ENCODE results near the gene BCAP29.

BCAP29 gene

DNA sequence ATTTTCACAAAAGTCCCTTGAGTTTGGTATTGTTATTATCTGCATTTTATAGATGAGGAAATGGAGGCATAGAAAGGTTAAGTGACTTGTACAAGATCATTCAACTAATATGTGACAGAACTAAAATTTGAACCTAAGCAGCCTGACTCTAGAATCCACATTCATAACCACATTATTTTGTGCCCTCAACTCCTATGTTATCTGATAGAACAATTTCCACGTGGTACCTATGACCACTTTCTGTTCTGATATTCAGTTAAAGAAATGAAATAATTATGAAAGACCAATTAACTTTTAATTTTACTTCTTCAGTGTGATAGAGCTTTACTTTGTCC, 17.5 kb downstream of the BCAP29 start:
- no peak overlapping the region for H3K4me3 Mint-ChIP-seq

DNA sequence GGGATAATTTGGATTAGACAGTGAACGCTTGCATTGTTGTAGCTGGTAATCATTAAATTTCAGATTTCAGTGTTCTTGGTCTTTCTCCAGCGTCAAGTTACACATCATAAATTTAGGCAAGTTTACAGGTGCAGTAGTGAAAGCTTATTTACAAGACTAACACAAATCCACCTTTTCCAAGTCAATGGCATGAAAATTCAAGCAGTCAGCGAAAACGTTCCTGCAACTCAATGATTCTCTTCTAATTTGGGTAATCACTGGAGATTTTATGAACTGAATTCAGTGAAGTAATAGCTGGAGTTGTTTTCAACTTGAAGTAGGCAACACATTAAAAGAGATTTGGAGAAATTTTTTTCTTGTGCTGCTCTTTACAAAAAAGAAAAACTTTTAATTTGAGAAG, 17.9 kb downstream of the BCAP29 start:
- Mint-ChIP-seq H3K4me3 (no peak overlapping the region), H3K4me1 (no peaks in the 10 kb centered on the region), H3K9me3 (no peaks in the 10 kb centered on the region), H3K27ac (no peak overlapping the region), H3K36me3 (peaks cover 72% of the 10 kb centered on the region)
- ATAC-seq (no peak), DNase-seq (ENCODE audit: low spot score in 2 of 2) (no peak)

More for the DNA sequence above, 17.5 kb downstream of the BCAP29 start:
- peaks cover 68% of the 10 kb centered on the region for H3K36me3 Mint-ChIP-seq
- H3K9me3 Mint-ChIP-seq = no peaks in the 10 kb centered on the region
- DNase-seq (ENCODE audit: low spot score in 2 of 2) (no peak), ATAC-seq (no peak)
- no peaks in the 10 kb centered on the region for H3K4me1 Mint-ChIP-seq
- no peak overlapping the region for H3K27ac Mint-ChIP-seq

DNA sequence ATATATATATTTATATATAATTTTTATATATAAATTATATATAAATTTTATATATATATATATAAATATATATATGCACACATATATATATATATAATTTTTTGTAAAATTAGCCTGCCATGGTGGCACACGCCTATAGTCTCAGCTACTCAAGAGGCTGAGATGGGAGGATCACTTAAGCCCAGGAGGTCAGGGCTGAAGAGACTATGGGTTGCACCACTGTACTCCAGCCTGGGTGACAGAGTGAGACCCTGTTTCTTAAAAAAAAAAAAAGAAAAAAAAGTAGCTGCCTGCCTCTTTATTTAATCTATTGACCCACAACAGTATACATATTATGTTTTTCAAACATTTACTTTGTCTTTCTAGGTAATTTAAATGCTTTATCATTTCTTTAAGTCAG, 19.2 kb downstream of the BCAP29 start:
- peaks cover 76% of the 10 kb centered on the region for H3K36me3 Mint-ChIP-seq
- DNase-seq (ENCODE audit: low spot score in 2 of 2) (no peak), ATAC-seq (no peak)
- H3K4me3 Mint-ChIP-seq = no peak overlapping the region
- H3K9me3 Mint-ChIP-seq = no peaks in the 10 kb centered on the region
- no peaks in the 10 kb centered on the region for H3K4me1 Mint-ChIP-seq
- H3K27ac Mint-ChIP-seq = no peak overlapping the region

DNA sequence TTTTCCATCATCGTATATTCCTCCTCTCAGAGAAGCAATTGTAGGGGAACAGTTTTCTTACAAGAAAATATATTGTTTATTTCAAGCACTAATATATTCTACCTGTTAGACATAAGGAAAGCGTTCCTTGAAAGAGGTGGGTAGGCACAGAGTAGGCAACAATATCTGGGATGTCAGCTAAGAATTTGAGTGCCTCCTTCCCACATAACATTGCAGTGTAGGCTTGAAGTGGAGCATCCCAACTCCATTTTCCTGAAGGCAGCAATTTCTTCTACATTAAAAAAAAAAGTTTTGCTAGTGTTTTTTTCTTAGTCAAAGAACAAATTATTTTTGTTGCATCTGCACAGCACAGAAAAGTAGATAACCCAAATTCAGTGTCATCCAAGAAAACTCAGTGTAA, 20.8 kb downstream of the BCAP29 start:
- Mint-ChIP-seq H3K9me3 (no peaks in the 10 kb centered on the region), H3K4me3 (no peak overlapping the region), H3K27ac (no peak overlapping the region), H3K36me3 (peaks cover 63% of the 10 kb centered on the region), H3K4me1 (no peaks in the 10 kb centered on the region)
- ATAC-seq (no peak), DNase-seq (ENCODE audit: low spot score in 2 of 2) (no peak)

DNA sequence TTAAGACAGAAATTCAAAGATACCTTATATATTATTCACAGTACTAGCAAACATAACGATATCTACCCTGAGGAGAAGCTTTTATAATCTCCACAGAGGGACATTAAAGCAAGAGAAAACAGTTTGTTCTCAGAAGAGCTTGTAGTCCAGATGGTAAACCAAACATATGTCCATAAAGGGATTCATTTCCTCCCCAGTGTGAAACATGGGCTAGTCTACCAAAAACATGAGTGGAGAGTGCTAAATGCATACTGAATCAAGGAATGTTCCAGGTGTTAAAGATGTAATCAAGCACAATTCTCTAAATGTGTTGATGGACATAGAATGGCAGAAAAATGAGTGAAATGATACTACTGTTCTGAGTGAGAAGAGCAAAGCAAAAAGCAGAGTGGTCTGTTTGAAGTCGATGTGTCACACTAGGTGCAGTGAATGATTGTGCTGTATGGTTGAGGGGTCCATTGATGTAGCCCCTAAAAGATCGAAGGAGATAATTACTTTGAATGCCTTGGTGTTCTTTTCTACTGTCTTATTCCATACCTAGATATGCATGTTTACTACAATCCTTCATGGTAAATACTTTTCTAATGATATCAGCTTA, 25.3 kb downstream of the BCAP29 start:
- DNase-seq (ENCODE audit: low spot score in 2 of 2) = no peak
- Mint-ChIP-seq H3K27ac (no peak overlapping the region), H3K4me1 (no peaks in the 10 kb centered on the region), H3K36me3 (peaks cover 49% of the 10 kb centered on the region), H3K9me3 (no peaks in the 10 kb centered on the region), H3K4me3 (no peak overlapping the region)
- ATAC-seq = peak; percentile 61

DNA sequence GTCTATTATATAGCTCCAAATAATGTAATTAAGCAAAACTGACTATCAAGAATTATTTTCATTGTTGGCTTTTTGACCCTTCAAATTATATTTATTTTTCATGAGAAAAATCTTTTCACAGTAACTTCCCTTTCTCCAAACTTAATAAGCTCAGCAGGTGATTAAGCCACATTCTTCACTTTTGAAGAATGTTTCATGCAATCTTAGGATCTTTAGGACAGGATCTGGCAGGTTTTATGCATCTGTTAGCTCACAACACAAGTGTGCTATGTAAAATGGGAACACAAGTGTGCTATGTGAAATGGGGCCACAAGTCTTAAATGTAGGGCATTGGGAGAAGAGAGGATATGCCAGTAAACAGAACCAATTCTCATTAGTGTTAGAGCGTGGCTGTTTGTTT, 26.3 kb downstream of the BCAP29 start:
- Mint-ChIP-seq H3K27ac (no peak overlapping the region), H3K4me3 (no peak overlapping the region), H3K9me3 (no peaks in the 10 kb centered on the region), H3K4me1 (no peaks in the 10 kb centered on the region), H3K36me3 (peaks cover 39% of the 10 kb centered on the region)
- DNase-seq (ENCODE audit: low spot score in 2 of 2) = no peak
- ATAC-seq = no peak

DNA sequence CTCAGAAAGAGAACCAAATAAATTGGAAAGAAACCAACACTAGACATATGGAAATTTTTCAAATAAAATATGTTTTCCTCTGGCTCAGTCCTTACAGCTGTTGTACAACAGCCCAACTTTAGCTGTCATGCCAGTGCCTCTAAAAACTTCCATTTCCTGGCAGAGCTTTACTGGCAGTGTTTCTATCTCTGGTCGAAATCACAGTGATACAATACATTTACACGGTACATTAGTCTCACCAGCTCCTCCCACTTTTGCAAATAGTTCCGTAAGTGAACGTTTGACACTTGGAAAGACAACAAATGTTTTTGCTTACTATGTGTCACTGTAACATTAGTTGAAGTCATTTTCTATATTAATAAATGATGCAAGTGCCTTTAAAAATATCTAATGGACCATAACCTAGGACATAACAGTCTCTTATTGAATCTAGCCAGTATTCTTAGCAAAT, 29.8 kb downstream of the BCAP29 start:
- no peak for DNase-seq (ENCODE audit: low spot score in 2 of 2)
- Mint-ChIP-seq H3K4me1 (no peaks in the 10 kb centered on the region), H3K36me3 (peaks cover 30% of the 10 kb centered on the region), H3K4me3 (no peak overlapping the region), H3K27ac (no peak overlapping the region), H3K9me3 (no peaks in the 10 kb centered on the region)
- no peak for ATAC-seq

DNA sequence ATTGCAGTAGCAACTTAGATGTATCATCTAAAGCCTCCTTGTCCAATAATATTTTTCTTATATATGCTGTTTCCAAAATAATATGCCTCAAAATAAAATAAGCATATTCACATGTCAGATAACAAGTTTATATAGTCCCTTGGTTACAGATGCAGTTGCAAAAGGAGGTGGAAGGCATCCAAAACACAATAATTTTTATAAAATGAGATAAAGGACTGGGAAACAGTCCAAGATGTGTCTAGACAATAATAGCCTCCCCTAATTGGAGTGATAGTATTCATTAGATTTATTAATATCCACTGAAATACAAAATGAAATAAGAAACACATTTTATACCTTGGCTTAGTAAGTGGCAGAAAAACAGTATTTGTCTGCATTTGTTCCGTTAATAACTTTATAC, 30.3 kb downstream of the BCAP29 start:
- ATAC-seq (no peak), DNase-seq (ENCODE audit: low spot score in 2 of 2) (no peak)
- Mint-ChIP-seq H3K36me3 (peaks cover 35% of the 10 kb centered on the region), H3K4me3 (no peak overlapping the region), H3K4me1 (no peaks in the 10 kb centered on the region), H3K27ac (no peak overlapping the region), H3K9me3 (no peaks in the 10 kb centered on the region)

DNA sequence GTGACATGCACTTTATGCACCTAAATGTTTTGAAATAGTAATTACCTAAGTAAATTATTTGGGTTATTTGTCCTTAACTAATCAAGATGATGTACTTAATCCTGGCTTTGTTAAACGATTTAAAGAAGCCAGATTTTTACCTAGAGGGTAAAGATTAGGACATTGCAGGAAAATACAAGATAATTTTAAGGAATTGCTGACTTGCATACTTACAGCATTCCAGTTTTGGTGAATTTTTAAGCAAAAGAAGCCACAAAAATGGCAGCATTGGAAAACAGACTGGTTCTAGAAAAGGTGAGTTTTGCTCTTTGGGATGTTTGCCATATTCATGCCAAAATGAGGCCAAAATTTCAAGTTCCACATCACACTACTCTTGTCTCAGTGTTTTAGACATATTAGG, 33.4 kb downstream of the BCAP29 start:
- H3K9me3 Mint-ChIP-seq = no peaks in the 10 kb centered on the region
- H3K27ac Mint-ChIP-seq = no peak overlapping the region
- H3K4me3 Mint-ChIP-seq = no peak overlapping the region
- no peaks in the 10 kb centered on the region for H3K4me1 Mint-ChIP-seq
- no peak for ATAC-seq
- no peak for DNase-seq (ENCODE audit: low spot score in 2 of 2)
- peaks cover 39% of the 10 kb centered on the region for H3K36me3 Mint-ChIP-seq

DNA sequence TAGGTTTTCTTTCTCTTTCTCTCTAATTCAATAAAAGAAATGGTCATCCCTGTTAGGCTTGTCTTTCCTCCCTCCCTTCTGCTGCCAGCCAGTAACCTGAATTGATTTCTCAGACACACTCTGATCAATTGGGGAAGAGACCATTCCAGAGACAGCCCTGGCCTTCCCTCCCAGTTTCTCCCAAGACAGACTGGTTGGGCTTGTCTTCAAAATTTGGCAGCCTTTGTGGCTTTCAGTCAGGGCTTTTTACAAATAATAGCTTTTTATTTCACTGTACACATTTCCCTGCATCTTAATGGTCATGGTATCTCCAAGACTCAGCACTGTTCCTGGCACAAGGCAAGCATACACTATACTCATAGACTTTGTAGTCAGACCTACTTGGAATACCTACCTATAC, 33.9 kb downstream of the BCAP29 start:
- no peak overlapping the region for H3K27ac Mint-ChIP-seq
- peaks cover 39% of the 10 kb centered on the region for H3K36me3 Mint-ChIP-seq
- DNase-seq (ENCODE audit: low spot score in 2 of 2) (no peak), ATAC-seq (no peak)
- H3K9me3 Mint-ChIP-seq = no peaks in the 10 kb centered on the region
- no peak overlapping the region for H3K4me3 Mint-ChIP-seq
- H3K4me1 Mint-ChIP-seq = no peaks in the 10 kb centered on the region

DNA sequence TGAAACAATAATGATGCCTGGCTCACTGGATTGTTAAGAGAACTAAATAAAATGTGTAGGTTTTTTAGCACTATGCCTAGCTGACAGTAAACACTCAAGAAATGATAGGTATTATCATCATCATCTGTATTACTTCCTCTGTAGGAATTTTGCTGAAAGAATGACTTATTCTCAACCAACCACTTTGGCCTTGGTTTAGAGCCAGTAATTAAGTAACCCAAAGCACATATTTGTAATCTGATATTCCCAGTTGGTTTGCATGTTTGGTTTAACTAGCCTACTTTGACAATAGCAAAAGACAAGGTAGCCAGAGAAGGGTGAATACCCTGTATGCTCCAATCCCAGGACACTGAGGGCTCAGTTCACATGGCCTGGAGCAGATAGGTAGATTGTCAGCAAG, 34.4 kb downstream of the BCAP29 start:
- Mint-ChIP-seq H3K4me1 (no peaks in the 10 kb centered on the region), H3K9me3 (no peaks in the 10 kb centered on the region), H3K4me3 (no peak overlapping the region), H3K27ac (no peak overlapping the region), H3K36me3 (peaks cover 39% of the 10 kb centered on the region)
- DNase-seq (ENCODE audit: low spot score in 2 of 2) = no peak
- ATAC-seq = no peak

DNA sequence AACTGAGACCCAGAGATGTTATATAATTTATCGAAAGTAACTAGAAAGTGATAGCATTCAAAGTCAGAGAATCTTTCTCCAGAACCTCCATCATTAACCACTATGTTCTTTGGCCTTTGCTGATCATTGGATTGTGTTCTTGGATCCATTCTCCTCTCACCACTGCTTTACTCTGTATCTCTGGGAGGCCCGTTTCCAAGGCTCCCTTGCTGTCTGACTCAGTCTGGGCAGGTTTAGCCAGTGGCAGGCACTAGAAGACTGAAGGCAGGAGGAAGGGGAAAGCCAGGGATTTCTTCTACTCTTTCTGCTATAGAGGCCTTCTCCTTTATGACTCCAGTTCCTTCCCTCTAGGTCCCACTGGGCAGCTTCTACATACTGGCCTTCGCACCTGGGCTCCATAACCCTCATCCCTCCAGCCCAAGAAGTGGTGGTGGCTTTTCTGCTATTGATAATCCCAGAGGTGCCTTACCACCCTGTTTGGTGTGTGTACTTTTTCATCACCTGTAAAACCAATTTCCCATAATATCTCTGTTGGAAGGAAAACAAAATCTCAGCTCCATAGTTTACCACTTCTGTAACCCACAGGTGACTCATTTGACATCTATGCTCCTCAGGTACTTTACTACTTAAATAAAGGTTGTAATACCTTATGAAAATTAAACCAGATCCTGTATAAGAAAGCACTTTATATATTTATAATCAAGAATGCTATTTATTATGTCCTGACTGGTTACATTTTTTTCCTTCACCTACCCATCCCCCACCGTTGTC, 36.0 kb downstream of the BCAP29 start:
- no peak for ATAC-seq
- Mint-ChIP-seq H3K9me3 (no peaks in the 10 kb centered on the region), H3K27ac (peak overlapping the region; percentile 24), H3K36me3 (peaks cover 39% of the 10 kb centered on the region), H3K4me1 (no peaks in the 10 kb centered on the region), H3K4me3 (no peak overlapping the region)
- DNase-seq (ENCODE audit: low spot score in 2 of 2) = no peak

DNA sequence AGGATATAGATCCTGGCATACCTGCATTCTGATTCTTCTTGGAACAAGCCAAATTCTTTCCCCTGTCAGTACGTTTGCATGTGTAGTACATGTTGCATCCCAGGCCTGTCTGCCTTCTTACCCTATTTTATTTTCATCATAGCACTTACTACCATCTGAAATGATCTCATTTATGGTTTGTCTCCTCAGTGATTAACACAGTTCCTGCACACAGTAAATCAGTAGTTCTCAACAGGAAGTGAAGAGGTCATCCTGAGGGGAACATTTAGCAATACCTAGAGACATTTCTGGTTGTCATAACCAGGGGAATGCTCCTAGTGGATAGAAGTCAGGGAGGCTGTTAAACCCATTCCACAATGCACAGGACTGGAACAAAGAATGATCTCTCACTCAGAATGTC, 42.4 kb downstream of the BCAP29 start:
- H3K36me3 Mint-ChIP-seq = no peaks in the 10 kb centered on the region
- no peaks in the 10 kb centered on the region for H3K9me3 Mint-ChIP-seq
- DNase-seq (ENCODE audit: low spot score in 2 of 2) = no peak
- H3K27ac Mint-ChIP-seq = no peak overlapping the region
- H3K4me3 Mint-ChIP-seq = no peak overlapping the region
- H3K4me1 Mint-ChIP-seq = no peaks in the 10 kb centered on the region
- ATAC-seq = peak; percentile 87

DNA sequence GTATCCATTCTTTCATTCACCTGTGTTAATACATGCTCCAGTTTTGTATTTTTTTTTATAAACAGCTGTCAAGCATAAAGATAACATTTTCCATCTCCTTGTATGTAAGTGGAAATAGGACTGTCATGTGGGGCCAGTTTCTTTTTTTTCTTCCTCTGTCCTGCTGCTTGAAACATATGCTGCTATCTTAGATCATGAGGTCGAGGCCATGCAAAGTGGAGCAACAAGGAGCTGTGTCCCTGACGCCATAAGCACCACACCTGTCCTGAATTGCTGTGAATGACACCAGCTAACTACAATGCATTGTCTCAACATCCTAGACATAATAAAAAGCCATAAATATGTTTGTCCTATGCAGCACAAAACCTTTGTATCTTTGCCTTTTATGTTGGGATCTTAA, 42.8 kb downstream of the BCAP29 start:
- DNase-seq (ENCODE audit: low spot score in 2 of 2) (no peak), ATAC-seq (no peak)
- Mint-ChIP-seq H3K27ac (no peak overlapping the region), H3K9me3 (no peaks in the 10 kb centered on the region), H3K36me3 (no peaks in the 10 kb centered on the region), H3K4me3 (no peak overlapping the region), H3K4me1 (no peaks in the 10 kb centered on the region)

DNA sequence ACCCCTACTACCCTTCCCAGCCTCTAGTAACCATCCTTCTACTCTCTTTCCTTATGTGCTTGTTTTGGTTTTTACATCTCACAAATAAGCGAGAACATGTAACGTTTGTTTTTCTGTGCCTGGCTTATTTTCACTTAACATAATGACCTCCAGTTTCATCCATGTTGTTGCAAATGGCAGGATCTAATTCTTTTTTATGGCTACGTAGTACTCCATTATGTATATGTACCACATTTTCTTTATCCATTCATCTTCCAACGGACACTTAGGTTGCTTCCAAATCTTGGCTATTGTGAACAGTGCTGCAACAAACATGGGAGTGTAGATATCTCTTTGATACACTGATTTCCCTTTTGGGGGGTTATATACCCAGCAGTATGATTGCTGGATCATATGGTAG, 47.0 kb downstream of the BCAP29 start:
- H3K9me3 Mint-ChIP-seq = no peaks in the 10 kb centered on the region
- no peak for ATAC-seq
- H3K36me3 Mint-ChIP-seq = no peaks in the 10 kb centered on the region
- H3K27ac Mint-ChIP-seq = no peak overlapping the region
- no peaks in the 10 kb centered on the region for H3K4me1 Mint-ChIP-seq
- no peak for DNase-seq (ENCODE audit: low spot score in 2 of 2)
- no peak overlapping the region for H3K4me3 Mint-ChIP-seq

DNA sequence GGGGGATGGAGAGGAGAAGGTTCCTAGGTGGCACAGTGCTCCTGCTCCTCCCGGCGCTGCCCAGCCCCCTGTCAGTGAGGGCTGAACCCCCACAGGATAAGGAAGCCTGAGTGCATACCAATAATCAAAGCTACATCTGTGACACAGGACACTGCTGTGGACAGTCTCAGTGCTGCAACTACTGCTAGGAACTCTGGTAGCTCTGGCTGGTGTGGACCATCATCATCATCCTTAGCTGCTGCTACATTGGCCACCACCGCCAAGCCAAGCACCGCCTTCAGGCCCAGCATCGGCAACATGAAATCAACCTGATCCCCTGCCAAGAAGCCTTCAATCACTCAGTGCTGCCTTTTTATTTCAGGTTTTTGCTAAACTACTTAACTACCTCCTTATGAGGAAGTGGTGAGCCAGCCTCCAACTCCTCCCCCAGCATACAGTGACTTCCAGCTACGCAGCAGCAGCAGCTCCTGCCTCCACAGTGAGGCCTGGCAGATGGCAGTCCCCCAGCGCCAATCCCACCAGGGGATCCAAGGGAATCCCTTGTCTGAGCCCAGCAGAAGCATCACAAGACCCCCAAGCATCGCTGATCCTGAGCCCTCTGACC, 48.5 kb downstream of the BCAP29 start:
- Mint-ChIP-seq H3K27ac (no peak overlapping the region), H3K36me3 (no peaks in the 10 kb centered on the region), H3K9me3 (no peaks in the 10 kb centered on the region), H3K4me3 (no peak overlapping the region), H3K4me1 (no peaks in the 10 kb centered on the region)
- DNase-seq (ENCODE audit: low spot score in 2 of 2) = no peak
- ATAC-seq = no peak

Measured in stimulated activated effector memory CD8-positive, alpha-beta T cell treated with anti-CD3 and anti-CD28 coated beads, Interleukin-12 subunit alpha, Interleukin-12 subunit beta, amount 100 ng/mL, for 72 hours (primary cell).